ENCODE results near the gene PTPRE.

Gene PTPRE

DNA sequence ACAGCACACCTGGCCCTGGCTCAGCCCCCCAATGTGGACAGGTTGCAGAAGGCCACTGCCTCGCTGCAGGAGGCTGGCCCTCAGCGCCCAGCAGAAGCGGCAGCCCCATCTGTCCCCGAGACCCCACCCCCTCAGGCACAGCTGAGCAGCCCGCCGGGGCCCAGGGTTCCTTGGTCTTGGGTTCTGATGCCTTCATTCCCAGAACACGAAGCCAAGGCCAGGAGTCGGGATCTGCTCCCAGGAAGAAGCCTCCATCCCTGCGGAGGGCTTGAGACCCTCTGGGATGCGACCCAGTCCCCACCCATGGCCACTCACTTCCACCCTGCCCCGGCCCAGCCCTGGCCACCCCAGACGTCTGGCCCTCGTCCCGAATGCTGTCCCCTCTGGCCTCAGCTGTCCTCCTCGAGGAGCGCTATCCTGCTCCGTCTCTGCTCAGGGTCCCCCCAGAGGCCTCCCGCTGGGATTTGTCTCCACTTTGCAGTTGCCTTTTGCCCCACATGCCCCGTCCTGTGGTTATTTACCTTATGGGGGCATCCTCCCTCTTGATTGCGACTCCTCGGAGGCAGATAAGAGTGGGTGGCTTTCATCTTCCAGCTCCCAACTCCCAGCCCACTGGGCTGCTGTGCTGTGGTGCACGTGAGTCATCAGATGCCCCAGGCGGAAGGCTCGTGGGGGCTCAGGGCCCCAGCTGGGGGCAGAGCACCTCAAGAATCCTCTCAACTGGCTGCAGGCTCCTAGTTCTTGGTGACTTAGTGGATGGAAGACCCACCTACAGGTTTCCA lies 121.8 kb downstream of the PTPRE start:
- DNase-seq = no peak

DNA sequence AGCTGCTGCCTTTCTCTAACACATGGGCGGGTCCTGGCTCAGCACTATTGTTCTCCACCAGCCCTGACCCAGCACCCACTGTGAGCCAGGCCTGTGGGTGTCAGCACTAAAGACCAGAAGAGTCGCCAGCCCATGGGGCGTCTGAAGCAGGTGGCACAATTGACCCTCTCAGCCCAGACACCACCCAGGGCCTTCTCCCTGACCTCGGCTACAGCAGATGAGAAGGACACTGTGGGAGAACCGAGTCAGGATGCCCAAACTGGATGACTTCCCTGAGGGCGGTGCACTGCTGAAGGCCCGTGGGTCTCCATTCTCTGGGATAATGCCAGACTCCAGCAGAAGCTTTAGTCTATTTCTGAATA lies 122.4 kb downstream of the PTPRE start:
- no peak for DNase-seq

DNA sequence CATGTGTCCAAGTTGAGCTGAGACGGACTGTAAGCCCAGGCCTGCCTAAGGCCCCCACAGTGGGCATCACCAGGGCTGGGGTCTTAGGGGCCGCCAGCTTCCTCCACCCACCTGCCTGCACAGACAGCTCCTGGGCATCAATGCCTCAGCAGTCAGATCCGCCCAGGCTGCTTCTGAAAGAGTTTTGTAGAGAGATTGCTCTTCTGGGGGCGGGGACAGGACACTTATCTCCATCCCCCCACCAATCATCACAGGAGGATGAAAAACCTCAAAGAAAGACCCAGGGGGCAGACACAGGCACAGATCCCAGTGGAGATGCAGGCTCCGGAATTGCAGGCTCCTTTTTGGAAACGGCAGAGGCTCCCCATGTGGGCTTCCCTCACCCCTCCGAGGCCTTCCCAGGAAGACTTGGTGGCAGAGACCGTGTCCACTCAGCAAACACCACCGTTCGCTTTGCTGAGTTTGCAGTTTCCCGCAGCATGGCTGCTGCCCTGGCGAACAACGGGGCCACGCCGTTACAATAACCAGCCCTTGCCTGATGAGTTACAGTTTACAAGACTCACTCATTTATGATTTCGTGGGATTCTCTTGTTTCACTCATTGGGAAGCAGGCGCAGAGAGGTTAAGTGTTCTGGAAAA lies 122.9 kb downstream of the PTPRE start:
- no peak for DNase-seq

DNA sequence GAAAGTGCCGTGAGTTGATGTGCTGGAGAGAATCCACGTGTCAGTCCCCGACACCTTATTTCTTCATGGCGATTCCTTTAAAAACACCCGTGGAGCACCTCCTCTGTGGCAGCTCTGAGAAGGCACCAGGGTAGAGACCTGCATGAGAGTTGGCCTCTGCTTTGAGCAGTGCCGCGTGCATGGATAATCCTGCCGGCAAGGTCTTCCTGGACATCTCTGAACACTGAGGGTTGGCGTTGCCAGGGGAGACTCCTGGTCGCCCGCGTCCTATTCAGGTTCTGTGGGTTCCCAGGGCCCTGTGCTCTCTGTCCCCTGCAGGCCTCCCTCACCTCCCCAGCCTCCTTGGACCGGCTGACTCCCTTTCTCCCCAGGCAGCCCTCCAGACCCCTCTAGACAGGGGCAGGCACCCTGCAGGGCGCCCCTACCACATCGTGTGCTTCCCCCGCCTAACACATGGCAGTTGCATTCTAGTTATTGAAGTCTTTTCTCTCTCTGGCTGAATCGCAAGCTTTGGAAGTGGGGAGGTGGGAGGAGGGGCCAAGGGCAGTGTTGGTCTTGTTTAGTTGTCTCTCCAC lies 123.7 kb downstream of the PTPRE start:
- no peak for DNase-seq

DNA sequence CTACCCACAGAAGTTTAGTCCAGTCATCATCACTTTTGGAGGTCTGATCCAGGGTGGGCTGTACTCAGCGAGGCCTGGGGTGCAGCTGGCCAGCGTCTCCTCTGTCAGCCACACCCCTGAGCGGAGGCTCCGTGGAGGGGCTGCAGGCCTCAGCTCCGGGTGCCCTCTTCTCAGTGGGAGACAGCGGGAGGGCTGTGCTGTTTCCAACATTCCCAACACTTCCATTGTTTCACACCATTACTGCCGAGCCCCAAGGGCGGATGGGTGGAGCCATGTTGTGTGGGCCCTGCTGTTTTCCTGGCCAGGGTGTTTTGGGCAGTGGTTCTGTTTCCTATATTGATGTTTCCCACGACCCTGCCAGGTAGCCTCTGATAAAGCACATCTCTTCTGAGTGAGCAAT lies 124.3 kb downstream of the PTPRE start:
- DNase-seq = no peak

DNA sequence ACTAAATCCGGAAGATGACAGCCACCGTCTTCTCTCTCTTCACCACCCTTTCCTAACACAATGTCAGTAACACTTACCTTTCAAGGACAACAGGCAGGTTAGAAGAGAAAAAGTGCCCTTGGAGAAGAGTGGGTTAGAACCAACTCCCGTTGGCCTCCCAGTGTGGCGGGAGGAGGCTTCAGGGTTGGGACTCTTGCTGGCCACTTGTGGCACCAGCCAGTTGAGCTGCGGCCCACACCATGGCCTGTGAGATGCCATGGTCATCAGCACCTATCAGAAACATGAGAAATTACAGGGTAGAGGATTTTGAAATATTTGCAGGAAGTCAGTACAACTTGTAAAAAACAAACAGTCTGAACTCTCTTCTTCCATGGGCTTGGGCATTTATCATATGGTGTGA lies 125.6 kb downstream of the PTPRE start:
- DNase-seq = no peak

DNA sequence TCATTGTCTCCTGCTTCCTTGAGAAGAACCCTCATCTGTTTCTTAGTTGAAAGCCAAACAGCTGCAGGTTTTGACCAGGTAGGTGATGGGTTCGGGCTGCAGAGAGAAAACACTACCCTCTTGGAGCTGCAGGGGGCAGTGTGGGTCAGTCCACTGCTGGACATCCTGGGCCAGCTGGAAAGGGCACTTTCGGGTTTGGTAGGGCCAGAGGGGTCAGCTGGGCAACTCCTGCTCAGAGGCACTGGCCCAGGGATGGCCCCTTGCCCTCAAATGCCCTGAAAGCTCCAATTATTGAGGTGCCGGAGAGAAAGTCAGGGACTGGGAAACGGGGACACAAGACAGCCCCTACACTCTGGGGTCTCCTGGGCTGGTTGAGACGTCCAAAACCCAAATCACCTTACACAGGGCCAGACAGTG lies 128.7 kb downstream of the PTPRE start:
- DNase-seq = peak; percentile 77 to 81

DNA sequence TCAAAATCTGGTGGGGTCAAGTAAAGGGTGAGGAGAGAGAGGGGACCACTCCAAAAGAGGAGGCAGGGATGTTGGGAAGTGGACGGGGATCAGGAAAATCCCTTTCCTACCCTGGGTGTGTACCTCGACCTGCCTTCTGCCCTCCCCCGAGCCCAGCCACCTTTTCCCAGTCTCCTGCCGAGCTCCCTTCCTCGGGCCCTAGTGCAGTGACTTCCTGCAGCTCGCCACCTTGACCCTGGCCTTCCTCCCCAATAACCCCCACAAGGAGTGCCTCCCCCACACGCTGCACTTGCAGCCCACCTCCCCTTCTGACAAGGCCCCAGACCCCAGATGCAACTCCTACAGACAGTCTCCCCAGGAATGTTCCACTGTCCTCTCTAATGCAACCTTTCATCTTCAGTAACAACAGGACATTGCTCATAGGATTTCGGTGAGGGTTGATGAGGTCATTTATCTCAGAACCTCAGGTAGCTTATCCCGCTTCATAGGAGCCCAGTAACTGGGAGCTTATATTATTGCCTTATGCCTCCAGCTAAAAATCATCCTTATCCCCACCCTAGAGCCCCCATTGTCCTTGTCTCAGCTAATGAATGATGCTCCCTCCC lies 129.2 kb downstream of the PTPRE start:
- DNase-seq = no peak

DNA sequence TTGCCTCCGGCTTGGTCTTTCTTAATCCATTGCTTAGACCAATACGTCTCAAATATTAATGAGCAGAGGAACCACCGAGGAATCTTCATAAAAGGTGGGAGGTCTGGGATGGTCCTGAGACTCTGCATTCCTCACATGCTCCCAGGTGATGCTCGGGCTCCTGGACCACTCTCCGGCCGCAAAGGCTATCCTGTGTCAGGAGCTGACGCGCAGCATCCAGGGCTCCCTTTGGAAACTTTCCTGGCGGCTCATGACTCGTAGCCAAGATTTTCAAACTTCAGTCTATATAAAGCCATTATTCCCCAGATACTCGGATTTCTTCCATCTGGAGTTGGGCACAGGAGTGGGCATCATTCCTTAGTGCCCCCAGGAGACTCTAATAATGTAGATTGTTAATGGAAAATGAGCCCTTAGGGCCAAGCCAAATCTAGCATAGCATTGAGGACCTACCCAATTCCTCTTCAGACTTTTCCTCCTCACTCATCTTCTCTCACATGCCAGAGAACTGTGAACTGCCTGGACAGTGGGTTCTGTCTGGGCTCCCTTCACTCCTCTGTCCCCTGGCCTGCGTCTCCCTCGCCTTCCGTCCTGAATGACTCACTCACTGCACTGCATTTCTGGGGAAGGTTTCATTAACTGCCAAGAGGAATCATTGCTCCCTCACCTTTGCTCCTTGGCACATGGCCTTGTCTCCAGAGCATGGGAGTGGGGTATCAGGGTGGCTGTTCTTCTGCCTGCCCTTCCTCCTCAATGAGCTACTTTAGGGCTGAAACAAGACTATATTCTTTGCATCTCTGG lies 130.0 kb downstream of the PTPRE start:
- no peak for DNase-seq

DNA sequence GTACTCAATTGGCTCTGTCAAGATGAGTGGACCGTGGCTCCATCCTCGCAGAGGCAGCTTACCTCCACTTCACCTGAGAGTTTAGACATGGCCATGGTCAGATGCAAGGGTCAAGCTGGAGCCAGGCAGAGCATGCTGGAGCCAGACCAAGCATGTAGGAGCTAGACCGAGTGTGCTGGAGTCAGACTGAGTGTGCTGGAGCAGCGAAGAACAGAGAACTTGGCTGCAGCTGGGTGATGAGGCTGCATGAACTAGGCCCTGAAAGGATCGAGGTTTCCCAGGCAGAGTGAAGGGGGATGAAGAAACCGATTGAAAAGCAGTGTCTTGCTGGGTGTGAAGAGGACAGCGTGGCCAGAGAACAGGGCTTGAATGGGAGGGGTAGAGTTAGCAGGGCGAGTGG lies 133.2 kb downstream of the PTPRE start:
- DNase-seq = no peak

DNA sequence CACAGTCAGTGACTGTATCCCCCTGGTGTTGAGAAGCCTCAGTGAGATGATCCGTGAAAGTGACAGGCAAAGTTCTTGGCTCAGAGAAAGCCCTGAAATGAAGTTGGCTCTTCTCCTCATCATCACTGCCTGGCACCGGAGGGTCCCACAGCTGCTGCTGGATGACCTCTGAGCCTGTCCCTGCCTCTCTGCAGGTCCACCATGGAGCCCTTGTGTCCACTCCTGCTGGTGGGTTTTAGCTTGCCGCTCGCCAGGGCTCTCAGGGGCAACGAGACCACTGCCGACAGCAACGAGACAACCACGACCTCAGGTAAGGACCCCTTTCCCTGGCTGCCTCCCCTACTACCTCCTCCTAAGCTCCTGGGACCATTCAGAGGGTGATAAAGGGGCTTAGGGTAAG lies 133.8 kb downstream of the PTPRE start:
- DNase-seq = no peak

DNA sequence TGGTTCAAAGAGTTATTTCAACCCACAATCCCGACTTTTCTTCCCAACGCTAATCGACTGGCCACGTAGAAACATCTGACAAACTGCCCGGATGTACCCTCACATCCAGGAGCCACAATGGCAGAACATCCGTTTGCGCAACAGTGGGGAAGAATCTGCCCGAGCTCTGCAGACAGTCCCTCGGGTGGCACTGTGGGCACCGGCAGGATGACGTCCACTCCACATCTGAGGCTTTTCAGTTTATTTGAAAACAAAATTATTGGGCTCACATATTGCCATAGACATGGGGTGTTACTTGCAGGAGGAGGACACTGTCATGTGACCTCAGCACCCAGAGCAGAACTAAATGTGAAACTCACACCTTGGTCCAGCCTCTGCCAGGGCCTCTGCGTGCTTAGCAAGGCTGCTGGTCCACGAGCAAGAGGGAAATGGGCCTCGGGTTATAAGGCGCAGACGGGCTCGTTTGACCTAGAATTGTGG lies 135.3 kb downstream of the PTPRE start:
- no peak for DNase-seq

DNA sequence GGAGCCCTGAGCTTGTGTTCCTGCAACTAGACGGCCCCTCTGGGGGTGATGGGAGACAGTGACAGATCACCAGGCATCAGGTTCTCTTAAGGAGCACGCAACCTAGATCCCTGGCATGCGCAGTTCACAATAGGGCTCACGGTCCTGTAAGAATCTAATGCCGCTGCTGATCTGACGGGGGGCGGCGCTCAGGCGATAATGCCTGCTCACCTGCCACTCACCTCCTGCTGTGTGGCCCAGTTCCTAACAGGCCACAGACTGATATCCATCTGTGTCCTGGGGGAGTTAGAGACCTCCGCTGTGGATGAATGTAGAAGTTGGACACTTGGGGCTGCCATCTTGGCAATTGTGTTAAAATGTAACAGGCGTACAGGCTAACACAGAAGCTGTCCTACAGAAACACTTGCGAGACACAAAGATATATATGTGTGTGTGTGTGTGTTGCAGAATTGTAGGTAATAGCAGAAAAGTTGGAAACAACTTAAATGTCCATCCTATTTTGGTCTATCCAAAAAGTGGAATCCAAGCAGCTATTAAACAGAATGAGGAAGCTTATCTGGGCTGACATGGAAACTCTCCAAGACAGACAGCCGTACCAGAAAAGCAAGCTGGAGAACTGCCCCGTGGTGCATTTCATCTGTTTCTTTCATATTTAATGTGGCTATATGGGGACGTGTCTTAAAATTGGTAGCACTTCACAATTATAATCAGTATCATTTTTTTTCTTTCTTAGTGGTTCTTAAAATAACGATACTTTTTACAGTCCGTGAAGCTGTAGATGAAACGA lies 136.5 kb downstream of the PTPRE start:
- no peak for DNase-seq

DNA sequence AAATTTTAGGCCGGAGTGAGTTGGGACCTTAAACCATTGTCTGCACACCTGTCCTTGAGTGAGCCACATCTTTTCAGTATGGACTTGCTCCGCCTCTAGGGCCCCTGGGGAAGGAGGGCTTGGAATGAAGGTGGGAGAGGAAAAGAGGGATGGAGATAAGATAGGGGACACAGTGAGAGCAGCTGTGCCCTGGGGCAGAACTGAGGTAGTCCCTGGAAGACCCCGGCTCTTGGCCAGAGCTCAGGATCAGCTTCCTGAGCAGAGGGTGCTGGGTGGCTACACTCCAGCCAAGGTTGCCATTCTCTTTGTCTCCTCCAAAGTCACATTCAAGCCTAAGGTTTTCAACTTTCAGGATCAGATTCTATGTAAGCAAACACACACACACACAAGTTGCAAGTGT lies 137.3 kb downstream of the PTPRE start:
- no peak for DNase-seq

DNA sequence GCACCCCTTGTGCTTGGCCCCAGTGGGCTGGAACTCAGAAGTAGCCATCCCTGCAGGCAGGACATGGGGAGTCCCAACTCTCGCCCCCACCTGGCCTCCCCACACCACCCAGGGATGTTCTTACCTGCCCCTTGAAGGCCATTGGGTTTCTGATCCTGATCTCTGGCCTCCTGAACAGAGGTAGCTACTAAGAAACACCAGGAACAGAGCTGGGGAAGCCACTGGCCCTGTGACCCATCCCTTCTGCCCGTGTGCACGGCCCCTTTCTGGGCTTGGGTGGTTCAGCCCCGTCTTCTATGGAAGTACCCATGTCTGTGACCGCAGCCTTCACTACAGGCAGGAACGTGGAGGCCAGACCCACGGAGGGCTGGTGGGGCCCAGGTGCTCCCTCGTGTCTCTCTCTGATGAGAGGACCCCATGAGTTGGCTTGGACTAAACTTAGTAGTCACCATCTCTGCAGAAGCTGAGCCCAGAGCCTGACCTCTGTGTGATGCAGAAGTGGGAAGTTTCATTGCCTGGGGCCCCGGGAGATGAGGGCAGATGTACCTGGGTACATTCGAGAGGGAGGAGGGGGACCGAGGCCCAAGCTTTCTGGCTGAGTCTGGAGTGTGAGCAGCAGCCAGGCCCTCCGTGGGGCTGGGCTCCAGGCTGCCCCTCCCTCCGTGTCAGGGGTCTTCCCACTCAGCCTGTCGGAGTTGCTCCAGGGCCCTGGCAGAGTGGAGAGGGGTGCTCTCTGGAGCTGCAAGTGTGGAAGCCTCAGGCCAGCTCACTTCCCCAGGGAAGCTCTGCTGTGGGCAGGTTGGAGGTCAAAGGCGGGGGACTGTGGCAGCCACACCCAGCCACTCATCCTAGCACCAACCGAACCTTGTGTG lies 138.3 kb downstream of the PTPRE start:
- DNase-seq = no peak

DNA sequence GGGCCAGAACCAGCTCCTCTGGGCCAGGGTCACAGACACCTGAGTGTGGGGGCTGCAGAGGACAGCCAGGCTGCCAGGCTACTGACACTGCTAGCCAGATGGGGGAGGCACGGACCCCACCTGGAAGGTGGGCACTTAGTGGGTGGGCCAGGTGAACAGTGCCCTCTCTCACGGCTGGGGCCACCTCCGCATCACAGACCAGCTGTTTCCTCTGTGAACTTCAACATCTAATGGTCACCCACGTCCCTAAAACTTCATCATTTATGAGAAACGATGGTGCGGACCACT lies 138.9 kb downstream of the PTPRE start:
- DNase-seq = no peak

DNA sequence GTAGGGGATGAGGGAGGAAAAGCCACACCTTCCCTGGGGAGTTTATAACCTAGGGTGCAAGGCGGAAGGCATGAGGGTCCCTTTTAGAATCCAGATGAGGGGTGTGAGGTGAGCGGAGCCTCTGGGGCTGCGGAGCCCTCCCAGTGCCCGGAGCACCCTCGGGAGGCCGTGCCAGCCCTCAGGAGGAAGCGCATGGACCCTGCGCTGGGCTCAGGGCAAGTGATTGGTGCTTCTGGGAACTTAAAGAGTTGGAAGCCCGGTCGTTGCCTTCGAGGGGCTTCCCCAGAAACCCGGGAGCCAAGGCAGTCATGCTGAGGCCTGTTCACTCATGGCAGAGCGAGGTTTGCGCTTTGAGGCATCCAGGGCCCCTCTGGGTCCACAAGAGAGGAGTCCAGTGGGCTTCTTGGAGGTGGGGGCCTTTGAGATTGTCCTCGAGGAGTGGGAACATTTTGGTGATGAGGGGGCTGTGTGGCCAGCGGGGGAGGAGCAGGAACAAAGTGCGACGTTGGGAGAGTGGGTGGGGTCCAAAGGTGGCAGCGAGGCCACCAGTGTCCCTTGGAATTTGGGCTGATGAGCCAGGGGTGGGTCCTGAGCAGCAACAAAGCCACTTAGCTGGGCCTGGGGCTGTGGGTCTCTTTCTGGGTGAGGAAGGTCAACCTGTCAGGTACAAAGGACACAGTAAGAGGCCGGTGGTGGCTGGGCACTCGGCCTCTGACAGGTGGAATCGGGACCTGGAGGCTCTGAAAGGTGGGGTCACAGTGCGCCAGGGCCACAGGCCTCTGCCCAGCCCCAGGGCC lies 139.5 kb downstream of the PTPRE start:
- DNase-seq = no peak

DNA sequence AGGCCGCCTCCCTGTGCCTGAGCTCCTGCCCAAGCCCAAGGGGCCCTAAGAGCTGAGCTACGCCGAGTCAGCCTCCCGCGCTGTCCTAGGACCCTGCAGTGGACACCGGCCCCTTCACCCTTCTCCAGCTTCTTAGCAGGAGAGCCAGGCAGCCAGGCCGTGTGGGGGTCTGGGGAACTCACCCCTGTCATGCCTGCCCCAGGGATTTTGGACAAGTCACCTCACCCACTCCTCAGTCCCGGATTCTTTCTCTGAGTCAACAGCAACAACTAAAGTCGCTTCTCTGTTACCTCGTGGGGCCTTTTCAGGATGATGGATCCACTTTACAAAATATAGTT lies 140.0 kb downstream of the PTPRE start:
- DNase-seq = no peak

DNA sequence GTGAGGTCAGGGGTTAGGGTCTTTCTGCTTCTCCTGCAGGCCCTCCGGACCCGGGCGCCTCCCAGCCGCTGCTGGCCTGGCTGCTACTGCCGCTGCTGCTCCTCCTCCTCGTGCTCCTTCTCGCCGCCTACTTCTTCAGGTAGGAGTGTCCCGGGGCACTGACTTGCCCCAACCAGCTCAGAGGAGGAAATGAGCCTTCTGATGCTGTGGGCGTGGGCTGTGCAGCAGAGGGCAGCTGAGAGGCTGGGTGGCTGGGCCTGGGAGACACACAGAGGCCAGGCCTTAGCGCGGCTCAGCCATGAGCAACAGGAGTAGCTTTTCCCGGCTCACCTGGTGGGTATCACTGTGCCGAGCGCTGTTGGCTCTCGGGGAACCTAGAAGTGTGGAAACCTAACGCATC lies 140.4 kb downstream of the PTPRE start:
- peak; percentile 84 to 91 for DNase-seq

DNA sequence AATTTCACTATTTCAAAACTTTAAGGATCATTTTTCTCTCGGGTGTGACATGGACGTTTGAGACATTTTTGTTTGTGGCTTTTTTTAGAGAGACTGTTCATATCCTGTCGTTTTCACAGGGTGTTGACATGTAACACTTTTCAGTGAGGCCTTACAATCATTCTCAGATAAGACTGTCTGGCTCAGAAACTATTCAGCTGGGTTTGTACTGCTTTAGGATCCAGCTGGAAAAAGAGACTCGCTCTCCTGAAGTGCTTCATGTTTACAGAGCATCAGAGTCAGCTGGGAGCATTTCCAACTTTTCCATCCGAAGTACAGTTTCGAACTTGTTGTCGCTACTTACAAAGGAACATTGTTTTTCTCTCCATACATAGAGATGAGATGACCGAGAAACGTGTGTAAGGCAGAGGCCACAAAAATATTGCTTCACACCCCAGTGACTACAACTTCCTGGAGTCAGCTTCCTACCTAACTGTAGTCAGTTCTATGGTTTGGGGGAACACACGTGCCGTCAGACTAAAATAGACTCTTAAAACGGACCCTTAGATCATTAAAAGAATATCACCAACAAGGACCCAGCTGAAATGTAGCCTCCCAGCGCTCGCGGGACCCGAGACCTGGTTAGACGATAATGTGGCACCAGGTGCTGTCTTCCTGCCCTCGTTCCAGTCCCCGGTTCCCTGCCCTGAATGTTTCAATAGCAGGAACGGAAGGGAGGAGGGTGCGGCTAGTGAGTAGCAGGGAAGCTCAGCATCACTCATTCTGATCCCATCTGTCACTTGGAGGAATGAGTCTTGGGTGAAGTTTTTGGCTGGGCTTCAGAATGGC lies 141.3 kb downstream of the PTPRE start:
- DNase-seq = peak; percentile 41 to 60
